Neural cell (in vitro differentiated cells): ENCODE results near the gene ORMDL1. TPM values are rescaled to one million over a fixed set of nuclear protein-coding genes. Genes with fewer than 3 reads are reported as not detected.

Source experiments
- H2AFZ ChIP-seq: fragments of 200-600, 300-800 bp; sonication (generic), shearing (Covaris generic); 2 replicates; pipeline ENCODE4 v1.6.0; 2014; ENCODE audit warnings: low read depth, mild to moderate bottlenecking, antibody characterized with exemption, low read length, moderate library complexity
- H3F3A ChIP-seq: fragments of 200-600 bp; shearing (Covaris generic); 2 replicates; pipeline ENCODE4 v1.6.1; 2016; ENCODE audit warnings: mild to moderate bottlenecking, moderate library complexity, mixed read lengths, antibody characterized with exemption, low read length; ENCODE audit not compliant: insufficient read depth, poor library complexity, severe bottlenecking
- H3K27ac ChIP-seq: fragments of 200-600, 300-800 bp; sonication (generic), shearing (Covaris generic); 2 replicates; pipeline ENCODE4 v1.5.1; 2014; ENCODE audit warnings: mild to moderate bottlenecking, low read length, moderate library complexity
- H3K27me3 ChIP-seq: fragments of 300-800, 200-600 bp; sonication (generic), shearing (Covaris generic); 2 replicates; pipeline ENCODE4 v1.6.0; 2014; ENCODE audit warnings: mild to moderate bottlenecking, low read depth, low read length, moderate library complexity; ENCODE audit not compliant: insufficient read depth
- H3K36me3 ChIP-seq: fragments of 300-800, 200-600 bp; sonication (generic), shearing (Covaris generic); 2 replicates; pipeline ENCODE4 v1.5.1; 2014; ENCODE audit warnings: mild to moderate bottlenecking, antibody characterized with exemption, low read length, moderate library complexity; ENCODE audit not compliant: insufficient read depth
- H3K4me2 ChIP-seq: fragments of 300-800, 200-600 bp; sonication (generic), shearing (Covaris generic); 2 replicates; pipeline ENCODE4 v1.6.0; 2014; ENCODE audit warnings: mild to moderate bottlenecking, low read length
- H3K4me3 ChIP-seq: fragments of 300-800, 200-600 bp; sonication (generic), shearing (Covaris generic); 2 replicates; pipeline ENCODE4 v1.5.1; 2014; ENCODE audit warnings: mild to moderate bottlenecking, low read length, moderate library complexity
- H3K79me2 ChIP-seq: fragments of 200-600 bp; shearing (Covaris generic); replicated peaks from 2 replicates; pipeline ENCODE4 v1.6.0; 2014; ENCODE audit warnings: mild to moderate bottlenecking, low read length, moderate library complexity; ENCODE audit not compliant: insufficient read depth
- H3K9ac ChIP-seq: fragments of 300-800, 200-600 bp; sonication (generic), shearing (Covaris generic); 2 replicates; pipeline ENCODE4 v1.6.1; 2016; ENCODE audit warnings: mild to moderate bottlenecking, low read length, mixed read lengths
- H3K9me2 ChIP-seq: fragments of 200-600 bp; shearing (Covaris generic); 2 replicates; pipeline ENCODE4 v1.6.1; 2016; ENCODE audit warnings: mild to moderate bottlenecking, low read length, mixed read lengths; ENCODE audit not compliant: insufficient read depth
- H3K9me3 ChIP-seq: fragments of 200-600, 300-800 bp; sonication (generic), shearing (Covaris generic); 2 replicates; pipeline ENCODE4 v1.6.1; 2016; ENCODE audit warnings: mild to moderate bottlenecking, mixed run types, low read length, moderate library complexity, mixed read lengths
- H4K20me1 ChIP-seq: fragments of 200-600 bp; shearing (Covaris generic); 2 replicates; pipeline ENCODE4 v1.6.1; 2016; ENCODE audit warnings: mild to moderate bottlenecking, mixed run types; ENCODE audit not compliant: insufficient read depth
- EP300 ChIP-seq: fragments of 450-650 bp; conservative IDR thresholded peaks from 2 replicates; pipeline ENCODE4 v1.6.1; 2014; ENCODE audit warnings: antibody characterized with exemption, mild to moderate bottlenecking, moderate library complexity; ENCODE audit not compliant: poor library complexity, severe bottlenecking
- EZH2 ChIP-seq: fragments of 200-600, 300-800 bp; shearing (Covaris generic), sonication (generic); IDR thresholded peaks from 2 replicates; pipeline ENCODE4 v1.6.1; 2014; ENCODE audit warnings: antibody characterized with exemption, low read length, borderline replicate concordance, mild to moderate bottlenecking; ENCODE audit not compliant: insufficient read depth, poor library complexity, severe bottlenecking
- MXI1 ChIP-seq: fragments of 450-650 bp; conservative IDR thresholded peaks from 2 replicates; pipeline ENCODE4 v1.6.1; 2014; ENCODE audit warnings: antibody characterized with exemption, mild to moderate bottlenecking; ENCODE audit not compliant: poor library complexity, severe bottlenecking
- POLR2AphosphoS5 ChIP-seq: IDR thresholded peaks from 2 replicates; pipeline ENCODE4 v1.6.1; 2012
- RAD21 ChIP-seq: fragments of 450-650 bp; conservative IDR thresholded peaks from 2 replicates; pipeline ENCODE4 v1.6.1; 2014; ENCODE audit warnings: antibody characterized with exemption, mild to moderate bottlenecking, moderate library complexity
- REST ChIP-seq: IDR thresholded peaks from 2 replicates; pipeline ENCODE4 v1.6.1; 2012; ENCODE audit warnings: borderline replicate concordance
- SMC3 ChIP-seq: fragments of 450-650 bp; conservative IDR thresholded peaks from 2 replicates; pipeline ENCODE4 v1.6.1; 2014; ENCODE audit warnings: antibody characterized with exemption, mild to moderate bottlenecking, moderate library complexity; ENCODE audit not compliant: poor library complexity
- TAF1 ChIP-seq: IDR thresholded peaks from 2 replicates; pipeline ENCODE4 v1.6.1; 2012; ENCODE audit warnings: low read depth
- polyA plus RNA-seq: library from polyadenylated mRNA; depleted of rRNA; stranded (reverse); fragments of >200 nt; gene quantifications from 2 replicates; pipeline ENCODE4 v1.2.3, GENCODE V29; 2014
- TF ChIP-seq, protein P1 (sequence below): fragments of 450-650 bp; IDR thresholded peaks from 2 replicates; pipeline ENCODE4 v1.5.1; 2014; ENCODE audit warnings: antibody characterized with exemption, mild to moderate bottlenecking, moderate library complexity; ENCODE audit not compliant: poor library complexity, severe bottlenecking

The ORMDL1 gene
- polyA plus RNA-seq, 1 donor from 2014 or later, result 351 TPM

DNA sequence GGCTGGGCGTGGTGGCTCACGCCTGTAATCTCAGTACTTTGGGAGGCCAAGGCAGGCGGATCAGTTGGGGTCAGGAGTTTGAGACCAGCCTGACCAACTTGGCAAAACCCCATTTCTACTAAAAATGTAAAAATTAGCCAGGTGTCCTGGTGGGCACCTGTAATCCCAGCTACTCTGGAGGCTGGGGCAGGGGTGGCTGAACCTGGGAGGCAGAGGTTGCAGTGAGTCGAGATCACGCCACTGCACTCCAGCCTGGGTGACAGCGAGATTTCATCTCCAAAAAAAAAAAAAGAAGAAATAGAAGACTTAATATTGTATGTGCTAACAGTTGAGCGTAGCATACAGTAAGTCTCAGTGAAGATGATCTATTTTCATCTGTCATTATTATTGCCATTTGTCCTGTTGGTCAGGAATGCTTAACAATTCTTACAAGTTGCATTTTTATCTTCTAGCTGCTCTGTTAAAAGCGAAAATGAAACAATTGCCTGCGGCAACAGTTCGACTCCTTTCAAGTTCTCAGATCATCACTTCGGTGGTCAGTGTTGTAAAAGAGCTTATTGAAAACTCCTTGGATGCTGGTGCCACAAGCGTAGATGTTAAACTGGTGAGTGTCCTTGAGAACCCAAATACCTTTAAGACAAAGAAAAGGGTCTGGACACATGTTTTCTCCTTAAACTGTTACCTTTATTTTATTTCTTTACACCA, 7.4 kb upstream of the ORMDL1 start:
- Histone ChIP-seq H3K9me2 (no peaks in the 10 kb centered on the region), H3K79me2 (peaks cover 24% of the 10 kb centered on the region), H4K20me1 (no peaks in the 10 kb centered on the region), H3K9ac (no peak overlapping the region), H3K4me2 (no peak overlapping the region), H3K9me3 (no peaks in the 10 kb centered on the region), H3K27me3 (no peaks in the 10 kb centered on the region), H3K27ac (no peak overlapping the region), H3F3A (no peaks in the 10 kb centered on the region), H3K4me3 (no peak overlapping the region), H2AFZ (no peak overlapping the region), H3K36me3 (peaks cover 3% of the 10 kb centered on the region)
- TF ChIP-seq MXI1, result no peak
- TF ChIP-seq, protein P1, sequence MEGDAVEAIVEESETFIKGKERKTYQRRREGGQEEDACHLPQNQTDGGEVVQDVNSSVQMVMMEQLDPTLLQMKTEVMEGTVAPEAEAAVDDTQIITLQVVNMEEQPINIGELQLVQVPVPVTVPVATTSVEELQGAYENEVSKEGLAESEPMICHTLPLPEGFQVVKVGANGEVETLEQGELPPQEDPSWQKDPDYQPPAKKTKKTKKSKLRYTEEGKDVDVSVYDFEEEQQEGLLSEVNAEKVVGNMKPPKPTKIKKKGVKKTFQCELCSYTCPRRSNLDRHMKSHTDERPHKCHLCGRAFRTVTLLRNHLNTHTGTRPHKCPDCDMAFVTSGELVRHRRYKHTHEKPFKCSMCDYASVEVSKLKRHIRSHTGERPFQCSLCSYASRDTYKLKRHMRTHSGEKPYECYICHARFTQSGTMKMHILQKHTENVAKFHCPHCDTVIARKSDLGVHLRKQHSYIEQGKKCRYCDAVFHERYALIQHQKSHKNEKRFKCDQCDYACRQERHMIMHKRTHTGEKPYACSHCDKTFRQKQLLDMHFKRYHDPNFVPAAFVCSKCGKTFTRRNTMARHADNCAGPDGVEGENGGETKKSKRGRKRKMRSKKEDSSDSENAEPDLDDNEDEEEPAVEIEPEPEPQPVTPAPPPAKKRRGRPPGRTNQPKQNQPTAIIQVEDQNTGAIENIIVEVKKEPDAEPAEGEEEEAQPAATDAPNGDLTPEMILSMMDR, result no peak
- TF ChIP-seq POLR2AphosphoS5, result no peak
- TF ChIP-seq REST, result no peak
- no peak for TF ChIP-seq EZH2
- no peak for TF ChIP-seq TAF1
- TF ChIP-seq EP300, result no peak
- TF ChIP-seq SMC3, result no peak
- TF ChIP-seq RAD21, result no peak

GRCh38 chr2:189783451-189783926, 650 bp downstream of the ORMDL1 start:
- no peaks in the 10 kb centered on the region for H4K20me1 ChIP-seq
- peaks cover 6% of the 10 kb centered on the region for H3F3A ChIP-seq
- no peaks in the 10 kb centered on the region for H3K27me3 ChIP-seq
- H3K27ac ChIP-seq, result peak overlapping the region; percentile 91
- TF ChIP-seq SMC3 (no peak), REST (no peak), TAF1 (no peak), POLR2AphosphoS5 (no peak), MXI1 (no peak), EP300 (no peak), EZH2 (no peak), RAD21 (no peak)
- TF ChIP-seq, protein P1, result no peak
- peaks cover 63% of the 10 kb centered on the region for H3K79me2 ChIP-seq
- H3K4me2 ChIP-seq, result peak overlapping the region; percentile 87
- peak overlapping the region; percentile 94 for H3K4me3 ChIP-seq
- H3K9me3 ChIP-seq, result no peaks in the 10 kb centered on the region
- H3K9me2 ChIP-seq, result no peaks in the 10 kb centered on the region
- H3K9ac ChIP-seq, result peak overlapping the region; percentile 93
- H3K36me3 ChIP-seq, result no peaks in the 10 kb centered on the region
- peak overlapping the region; percentile 95 for H2AFZ ChIP-seq
